CD14-positive monocyte (primary cell): ENCODE measurements around the gene DTNB. TPM values are rescaled to one million over a fixed set of nuclear protein-coding genes. Genes with fewer than 3 reads are reported as not detected.
A peak's percentile ranks its signal among the peaks of the same experiment; 100 is the strongest.

Experiments
- DNase-seq, 3 donors: peaks; one replicate each; pipeline ENCODE4 v3.0.0-alpha.2; 2011 to 2022
- H2AFZ ChIP-seq: 2 replicates; pipeline ENCODE4 v1.6.0; 2012; ENCODE audit warnings: mild to moderate bottlenecking, low read depth, low read length, inconsistent platforms; ENCODE audit not compliant: insufficient read depth, poor library complexity, severe bottlenecking
- H3K27ac ChIP-seq, 2 donors: 1 replicate in 1 of 2; 2 replicates in 1 of 2; pipeline ENCODE4 v1.5.1; 2012 to 2013; ENCODE audit warnings: low read length in 2 of 2, control low read depth in 1 of 2, inconsistent platforms in 1 of 2, low read depth in 1 of 2, mild to moderate bottlenecking in 1 of 2
- H3K27me3 ChIP-seq, 2 donors: one replicate each; pipeline versions ENCODE4 v1.6.0 to v1.6.1; 2011 to 2013; ENCODE audit warnings: low read length in 2 of 2; ENCODE audit not compliant: control insufficient read depth in 2 of 2, insufficient read depth in 2 of 2
- H3K36me3 ChIP-seq, 2 donors: replicated peaks in 1 of 2; 1 replicate in 1 of 2; 2 replicates in 1 of 2; pipeline versions ENCODE4 v1.5.1 to v1.6.1; 2012 to 2013; ENCODE audit warnings: low read length in 2 of 2, control low read depth in 1 of 2, inconsistent platforms in 1 of 2, mild to moderate bottlenecking in 1 of 2; ENCODE audit not compliant: insufficient read depth in 2 of 2, control insufficient read depth in 1 of 2
- H3K4me1 ChIP-seq, 2 donors: 1 replicate in 1 of 2; 2 replicates in 1 of 2; pipeline versions ENCODE4 v1.5.1 to v1.6.1; 2012 to 2013; ENCODE audit warnings: low read length in 2 of 2, control low read depth in 1 of 2, inconsistent platforms in 1 of 2, mild to moderate bottlenecking in 1 of 2, moderate library complexity in 1 of 2; ENCODE audit not compliant: insufficient read depth in 2 of 2, control insufficient read depth in 1 of 2
- H3K4me2 ChIP-seq: replicated peaks from 2 replicates; pipeline ENCODE3; 2012; ENCODE audit warnings: low read length, moderate library complexity, mild to moderate bottlenecking; ENCODE audit not compliant: poor library complexity, severe bottlenecking; ENCODE audit errors: extremely low read depth
- H3K4me3 ChIP-seq, 3 experiments: fragments of 200-600 bp in 1 of 3; sonication (generic) in 1 of 3; replicated peaks in 1 of 3; 1 replicate in 2 of 3; 2 replicates in 1 of 3; pipeline ENCODE4 v1.5.1; 2011 to 2013; ENCODE audit warnings: low read length in 3 of 3, mild to moderate bottlenecking in 3 of 3, control low read depth in 2 of 3, low read depth in 2 of 3, inconsistent platforms in 1 of 3, moderate library complexity in 1 of 3
- H3K79me2 ChIP-seq: 2 replicates; pipeline ENCODE4 v1.6.0; 2012; ENCODE audit warnings: mild to moderate bottlenecking, control low read depth, inconsistent platforms, low read length, moderate library complexity; ENCODE audit not compliant: insufficient read depth
- H3K9ac ChIP-seq: 2 replicates; pipeline ENCODE4 v1.6.0; 2017; ENCODE audit warnings: low read length, mild to moderate bottlenecking; ENCODE audit not compliant: insufficient read depth, poor library complexity, severe bottlenecking
- H3K9me3 ChIP-seq, 2 donors: replicated peaks in 1 of 2; 1 replicate in 1 of 2; 2 replicates in 1 of 2; pipeline versions ENCODE4 v1.5.1 to v1.6.1; 2012 to 2013; ENCODE audit warnings: low read length in 2 of 2, control low read depth in 1 of 2; ENCODE audit not compliant: control insufficient read depth in 1 of 2, insufficient read depth in 1 of 2
- H4K20me1 ChIP-seq: 2 replicates; pipeline ENCODE4 v1.6.0; 2012; ENCODE audit warnings: mild to moderate bottlenecking, low read length, control low read depth, moderate library complexity; ENCODE audit not compliant: insufficient read depth
- H3K27ac Mint-ChIP-seq, 7 donors: one replicate each; pipeline ENCODE4 v1.8.0; 2020; ENCODE audit warnings: mild to moderate bottlenecking in 7 of 7, mixed read lengths in 7 of 7, moderate library complexity in 6 of 7, inconsistent platforms in 2 of 7
- H3K27me3 Mint-ChIP-seq, 3 donors: one replicate each; pipeline ENCODE4 v1.8.0; 2021 to 2022; ENCODE audit warnings: low read depth in 3 of 3, mild to moderate bottlenecking in 3 of 3, mixed read lengths in 3 of 3, moderate library complexity in 3 of 3, inconsistent platforms in 1 of 3
- H3K36me3 Mint-ChIP-seq, 2 donors: one replicate each; pipeline ENCODE4 v1.8.0; 2020; ENCODE audit warnings: mixed read lengths in 2 of 2, inconsistent platforms in 1 of 2, mild to moderate bottlenecking in 1 of 2
- H3K4me1 Mint-ChIP-seq: one replicate; pipeline ENCODE4 v1.8.0; 2020; ENCODE audit warnings: mild to moderate bottlenecking, mixed read lengths
- H3K4me3 Mint-ChIP-seq, 2 donors: one replicate each; pipeline ENCODE4 v1.8.0; 2020; ENCODE audit warnings: mild to moderate bottlenecking in 2 of 2, mixed read lengths in 2 of 2, moderate library complexity in 1 of 2
- H3K9me3 Mint-ChIP-seq, 7 donors: one replicate each; pipeline ENCODE4 v1.8.0; 2020 to 2022; ENCODE audit warnings: mixed read lengths in 7 of 7, mild to moderate bottlenecking in 6 of 7, moderate library complexity in 6 of 7, inconsistent platforms in 2 of 7
- WGBS: methylation state at CpG from one replicate; pipeline ENCODE4 v1.1.5; 2013; ENCODE audit warnings: missing lambda C conversion rate; ENCODE audit not compliant: insufficient coverage; 5-methylcytosine and 5-hydroxymethylcytosine counted together
- intact Hi-C, 2 donors: fragments of 100-400 bp; cut with micrococcal nuclease; formaldehyde crosslinking; loops; one replicate each; pipeline versions ENCODE4 v1.15.0 to v1.15.1; 2023
- polyA plus RNA-seq, 3 donors: library from polyadenylated mRNA; depleted of rRNA in 1 of 3; unstranded in 2 of 3; stranded (reverse) in 1 of 3; fragments of 300-500 nt in 2 of 3; fragments of >200 nt in 1 of 3; fragmentation: Illumina TruSeq in 2 of 3; gene quantifications; 1 replicate in 2 of 3; 2 replicates in 1 of 3; pipeline ENCODE4 v1.2.3, GENCODE V29; 2012 to 2021
- TF ChIP-seq, protein P1 (sequence below): fragments of 200-600 bp; IDR thresholded peaks from one replicate; pipeline ENCODE4 v1.8.0; 2022; ENCODE audit warnings: antibody characterized with exemption, mild to moderate bottlenecking

The DTNB gene
- polyA plus RNA-seq, 3 donors = 3.0 to 4.2 (median 3.3) TPM

DNA sequence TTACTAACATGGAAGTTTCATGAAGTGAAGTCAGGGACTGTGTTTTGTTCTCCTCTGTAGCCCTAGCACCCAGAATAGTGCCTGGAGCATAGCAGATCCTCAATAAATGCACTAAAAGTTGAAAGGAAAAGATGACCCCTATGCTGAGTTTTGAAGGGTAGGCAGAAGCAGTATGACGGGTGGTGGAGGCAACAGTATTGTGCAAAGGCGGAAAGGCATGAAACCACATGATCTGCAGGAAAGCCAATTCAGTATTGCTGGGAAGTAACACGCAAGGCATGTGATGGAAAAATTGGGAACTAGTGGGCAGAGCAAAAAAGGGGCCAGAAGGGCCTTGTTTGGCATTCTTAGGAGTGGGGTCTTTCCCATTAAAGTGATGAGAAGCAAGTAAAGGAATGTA is 23.1 kb downstream of the DTNB start:
- Mint-ChIP-seq H3K9me3 (peaks cover 0 to 4% (median 0%) of the 10 kb centered on the region in 7 donors), H3K27me3 (no peaks in the 10 kb centered on the region), H3K4me1 (peaks cover 24% of the 10 kb centered on the region), H3K27ac (peak overlapping the region; percentile 13 to 89 (median 77)), H3K36me3 (peaks cover 1 to 2% of the 10 kb centered on the region in 2 donors), H3K4me3 (peak overlapping the region in 1 of 2 donors; percentile 43)
- DNase-seq = peak; percentile 5 to 86 (median 49)
- H3K36me3 ChIP-seq = no peaks in the 10 kb centered on the region
- peak overlapping the region in 1 of 3 experiments; percentile 39 for H3K4me3 ChIP-seq
- intact Hi-C loops = no loop called here
- no peaks in the 10 kb centered on the region for H3K9me3 ChIP-seq
- H3K9ac ChIP-seq = no peak overlapping the region
- peak overlapping the region; percentile 0 to 52 for H3K27ac ChIP-seq
- H3K4me2 ChIP-seq = peak overlapping the region; percentile 56
- H3K27me3 ChIP-seq = no peaks in the 10 kb centered on the region
- peak overlapping the region; percentile 39 for H2AFZ ChIP-seq
- TF ChIP-seq, protein P1, sequence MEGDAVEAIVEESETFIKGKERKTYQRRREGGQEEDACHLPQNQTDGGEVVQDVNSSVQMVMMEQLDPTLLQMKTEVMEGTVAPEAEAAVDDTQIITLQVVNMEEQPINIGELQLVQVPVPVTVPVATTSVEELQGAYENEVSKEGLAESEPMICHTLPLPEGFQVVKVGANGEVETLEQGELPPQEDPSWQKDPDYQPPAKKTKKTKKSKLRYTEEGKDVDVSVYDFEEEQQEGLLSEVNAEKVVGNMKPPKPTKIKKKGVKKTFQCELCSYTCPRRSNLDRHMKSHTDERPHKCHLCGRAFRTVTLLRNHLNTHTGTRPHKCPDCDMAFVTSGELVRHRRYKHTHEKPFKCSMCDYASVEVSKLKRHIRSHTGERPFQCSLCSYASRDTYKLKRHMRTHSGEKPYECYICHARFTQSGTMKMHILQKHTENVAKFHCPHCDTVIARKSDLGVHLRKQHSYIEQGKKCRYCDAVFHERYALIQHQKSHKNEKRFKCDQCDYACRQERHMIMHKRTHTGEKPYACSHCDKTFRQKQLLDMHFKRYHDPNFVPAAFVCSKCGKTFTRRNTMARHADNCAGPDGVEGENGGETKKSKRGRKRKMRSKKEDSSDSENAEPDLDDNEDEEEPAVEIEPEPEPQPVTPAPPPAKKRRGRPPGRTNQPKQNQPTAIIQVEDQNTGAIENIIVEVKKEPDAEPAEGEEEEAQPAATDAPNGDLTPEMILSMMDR = no peak
- 47% methylated on average over 3 of the region's 3 CpGs for WGBS
- no peaks in the 10 kb centered on the region for H3K79me2 ChIP-seq
- peaks cover 19 to 21% of the 10 kb centered on the region in 2 donors for H3K4me1 ChIP-seq
- H4K20me1 ChIP-seq = no peaks in the 10 kb centered on the region

DNA sequence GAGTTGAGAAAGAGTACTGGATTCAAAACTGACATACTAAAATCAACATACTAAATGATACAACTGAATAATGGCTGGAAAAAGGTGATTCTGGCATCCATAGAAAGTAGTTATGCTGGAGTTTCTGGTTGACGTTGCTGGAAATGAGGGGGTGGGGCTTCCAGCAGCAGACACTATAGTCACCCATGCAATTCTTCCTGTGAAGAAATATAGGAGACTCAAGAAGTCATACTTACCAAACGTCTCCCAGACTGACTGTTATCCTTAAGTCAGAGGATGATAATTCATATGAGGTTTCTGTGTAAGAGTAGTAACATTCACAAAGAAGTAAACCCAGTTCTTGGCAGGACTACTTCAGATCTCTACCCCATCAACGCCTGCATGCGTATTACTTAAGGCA is 23.6 kb downstream of the DTNB start:
- peak overlapping the region; percentile 7 to 52 for H3K27ac ChIP-seq
- Mint-ChIP-seq H3K27me3 (no peaks in the 10 kb centered on the region), H3K4me3 (peak overlapping the region in 1 of 2 donors; percentile 43), H3K4me1 (peaks cover 24% of the 10 kb centered on the region), H3K36me3 (peaks cover 2 to 6% of the 10 kb centered on the region in 2 donors), H3K9me3 (peaks cover 0 to 4% (median 0%) of the 10 kb centered on the region in 7 donors), H3K27ac (peak overlapping the region; percentile 13 to 89 (median 77))
- peaks cover 19 to 21% of the 10 kb centered on the region in 2 donors for H3K4me1 ChIP-seq
- no peak overlapping the region for H3K9ac ChIP-seq
- DNase-seq = peak; percentile 12 to 78 (median 45)
- no peaks in the 10 kb centered on the region for H3K9me3 ChIP-seq
- H3K4me3 ChIP-seq = peak overlapping the region in 1 of 3 experiments; percentile 39
- no CpG with 5 or more reads among the region's 4 CpGs for WGBS
- H2AFZ ChIP-seq = peak overlapping the region; percentile 39
- TF ChIP-seq, protein P1 = no peak
- H3K4me2 ChIP-seq = peak overlapping the region; percentile 56
- H3K36me3 ChIP-seq = no peaks in the 10 kb centered on the region
- intact Hi-C loops = no loop called here
- no peaks in the 10 kb centered on the region for H3K27me3 ChIP-seq
- no peaks in the 10 kb centered on the region for H3K79me2 ChIP-seq
- no peaks in the 10 kb centered on the region for H4K20me1 ChIP-seq
